IgD-negative memory B cell (primary cell): ENCODE results near the gene CNDP1. TPM values are rescaled to one million over a fixed set of nuclear protein-coding genes. Genes with fewer than 3 reads are reported as not detected.
"Not testable (repeated sequence)": the region's sequence is repeated elsewhere in the genome, so short reads cannot be mapped to it uniquely, and the experiment has no call there.

Source experiments
- H3K27ac Mint-ChIP-seq, 3 donors: one replicate each; pipeline ENCODE4 v1.8.0; 2020 to 2022; ENCODE audit warnings: mild to moderate bottlenecking in 3 of 3, mixed read lengths in 3 of 3, moderate library complexity in 1 of 3
- H3K27me3 Mint-ChIP-seq: one replicate; pipeline ENCODE4 v1.8.0; 2021; ENCODE audit warnings: mixed read lengths
- H3K36me3 Mint-ChIP-seq: one replicate; pipeline ENCODE4 v1.8.0; 2020; ENCODE audit warnings: mild to moderate bottlenecking, mixed read lengths
- H3K4me1 Mint-ChIP-seq, 3 donors: one replicate each; pipeline ENCODE4 v1.8.0; 2020 to 2022; ENCODE audit warnings: mixed read lengths in 3 of 3, mild to moderate bottlenecking in 1 of 3
- H3K4me3 Mint-ChIP-seq, 4 donors: one replicate each; pipeline ENCODE4 v1.8.0; 2020 to 2022; ENCODE audit warnings: mild to moderate bottlenecking in 4 of 4, mixed read lengths in 4 of 4, moderate library complexity in 3 of 4
- H3K9me3 Mint-ChIP-seq, 3 donors: one replicate each; pipeline ENCODE4 v1.8.0; 2020 to 2021; ENCODE audit warnings: mixed read lengths in 3 of 3, mild to moderate bottlenecking in 1 of 3
- polyA plus RNA-seq: library from polyadenylated mRNA; unstranded; fragments of 300-500 nt; fragmentation: Illumina TruSeq; gene quantifications from one replicate; pipeline ENCODE4 v1.2.3, GENCODE V29; 2021

Gene CNDP1
- polyA plus RNA-seq, 1 donor from 2014 or later, result not detected

GRCh38 chr18:74499633-74500032 lies 34.7 kb upstream of the CNDP1 start:
- peak overlapping the region; percentile 90 to 98 (median 94) for H3K4me3 Mint-ChIP-seq
- peak overlapping the region; percentile 89 to 99 (median 98) for H3K27ac Mint-ChIP-seq
- no peaks in the 10 kb centered on the region for H3K27me3 Mint-ChIP-seq
- H3K36me3 Mint-ChIP-seq, result peaks cover 2% of the 10 kb centered on the region
- H3K4me1 Mint-ChIP-seq, result peaks cover 34 to 49% (median 41%) of the 10 kb centered on the region in 3 donors
- no peaks in the 10 kb centered on the region for H3K9me3 Mint-ChIP-seq

GRCh38 chr18:74500372-74500771 lies 33.9 kb upstream of the CNDP1 start:
- no peaks in the 10 kb centered on the region for H3K27me3 Mint-ChIP-seq
- peak overlapping the region; percentile 82 to 99 (median 98) for H3K27ac Mint-ChIP-seq
- H3K4me1 Mint-ChIP-seq, result peaks cover 35 to 49% (median 40%) of the 10 kb centered on the region in 3 donors
- H3K9me3 Mint-ChIP-seq, result no peaks in the 10 kb centered on the region
- H3K36me3 Mint-ChIP-seq, result peaks cover 2% of the 10 kb centered on the region
- peak overlapping the region; percentile 90 to 98 (median 94) for H3K4me3 Mint-ChIP-seq

GRCh38 chr18:74500774-74501173 lies 33.5 kb upstream of the CNDP1 start:
- H3K27me3 Mint-ChIP-seq, H3K9me3 Mint-ChIP-seq, H3K36me3 Mint-ChIP-seq: not testable (repeated sequence)
- H3K27ac Mint-ChIP-seq, result peak overlapping the region; percentile 82 to 99 (median 98)
- peak overlapping the region; percentile 90 to 98 (median 94) for H3K4me3 Mint-ChIP-seq
- H3K4me1 Mint-ChIP-seq, result peaks cover 35 to 46% (median 36%) of the 10 kb centered on the region in 3 donors

GRCh38 chr18:74501386-74501785 lies 32.9 kb upstream of the CNDP1 start:
- Mint-ChIP-seq H3K36me3 (peaks cover 2% of the 10 kb centered on the region), H3K27ac (peak overlapping the region; percentile 82 to 99 (median 98)), H3K27me3 (no peaks in the 10 kb centered on the region), H3K4me3 (peak overlapping the region; percentile 90 to 98 (median 94)), H3K4me1 (peaks cover 33 to 44% (median 33%) of the 10 kb centered on the region in 3 donors), H3K9me3 (no peaks in the 10 kb centered on the region)

- Mint-ChIP-seq H3K27me3 (no peaks in the 10 kb centered on the region), H3K27ac (peak overlapping the region in 2 of 3 donors; percentile 25 to 87), H3K4me1 (peaks cover 24 to 36% (median 25%) of the 10 kb centered on the region in 3 donors), H3K4me3 (peak overlapping the region in 1 of 4 donors; percentile 46), H3K9me3 (no peaks in the 10 kb centered on the region), H3K36me3 (peaks cover 6% of the 10 kb centered on the region)
These were observed 31.2 kb upstream of the CNDP1 start for GRCh38 chr18:74503137-74503536.

GRCh38 chr18:74505776-74506175 lies 28.5 kb upstream of the CNDP1 start:
- Mint-ChIP-seq H3K4me3 (no peak overlapping the region), H3K36me3 (peaks cover 6% of the 10 kb centered on the region), H3K4me1 (peaks cover 9 to 22% (median 11%) of the 10 kb centered on the region in 3 donors), H3K9me3 (no peaks in the 10 kb centered on the region), H3K27ac (no peak overlapping the region), H3K27me3 (no peaks in the 10 kb centered on the region)

GRCh38 chr18:74506448-74507084 lies 27.7 kb upstream of the CNDP1 start:
- no peaks in the 10 kb centered on the region for H3K9me3 Mint-ChIP-seq
- H3K27me3 Mint-ChIP-seq, result no peaks in the 10 kb centered on the region
- peak overlapping the region in 1 of 3 donors; percentile 65 for H3K27ac Mint-ChIP-seq
- peaks cover 5 to 15% (median 5%) of the 10 kb centered on the region in 3 donors for H3K4me1 Mint-ChIP-seq
- H3K36me3 Mint-ChIP-seq, result peaks cover 6% of the 10 kb centered on the region
- peak overlapping the region in 1 of 4 donors; percentile 61 for H3K4me3 Mint-ChIP-seq

- H3K4me3 Mint-ChIP-seq, result peak overlapping the region in 2 of 4 donors; percentile 20 to 61
- H3K9me3 Mint-ChIP-seq, result no peaks in the 10 kb centered on the region
These were observed 27.0 kb upstream of the CNDP1 start for GRCh38 chr18:74507097-74507881.

GRCh38 chr18:74507927-74508326 lies 26.4 kb upstream of the CNDP1 start:
- no peak overlapping the region for H3K4me3 Mint-ChIP-seq
- H3K27ac Mint-ChIP-seq, result peak overlapping the region in 1 of 3 donors; percentile 28
- peaks cover 5 to 12% (median 5%) of the 10 kb centered on the region in 3 donors for H3K4me1 Mint-ChIP-seq
- H3K27me3 Mint-ChIP-seq, result no peaks in the 10 kb centered on the region
- no peaks in the 10 kb centered on the region for H3K9me3 Mint-ChIP-seq
- peaks cover 6% of the 10 kb centered on the region for H3K36me3 Mint-ChIP-seq

More at GRCh38 chr18:74507097-74507881, 27.0 kb upstream of the CNDP1 start:
- H3K36me3 Mint-ChIP-seq, result peaks cover 6% of the 10 kb centered on the region
- H3K27me3 Mint-ChIP-seq, result no peaks in the 10 kb centered on the region
- peak overlapping the region in 1 of 3 donors; percentile 65 for H3K27ac Mint-ChIP-seq
- peaks cover 5 to 15% (median 5%) of the 10 kb centered on the region in 3 donors for H3K4me1 Mint-ChIP-seq

GRCh38 chr18:74508366-74508765 lies 25.9 kb upstream of the CNDP1 start:
- Mint-ChIP-seq H3K4me3 (no peak overlapping the region), H3K36me3 (peaks cover 4% of the 10 kb centered on the region), H3K27ac (no peak overlapping the region), H3K27me3 (no peaks in the 10 kb centered on the region), H3K9me3 (no peaks in the 10 kb centered on the region), H3K4me1 (peaks cover 5 to 9% (median 5%) of the 10 kb centered on the region in 3 donors)

GRCh38 chr18:74508821-74509225 lies 25.5 kb upstream of the CNDP1 start:
- peaks cover 3% of the 10 kb centered on the region for H3K36me3 Mint-ChIP-seq
- no peaks in the 10 kb centered on the region for H3K27me3 Mint-ChIP-seq
- H3K9me3 Mint-ChIP-seq, result no peaks in the 10 kb centered on the region
- no peak overlapping the region for H3K4me3 Mint-ChIP-seq
- H3K27ac Mint-ChIP-seq, result no peak overlapping the region
- H3K4me1 Mint-ChIP-seq, result peaks cover 5 to 9% (median 5%) of the 10 kb centered on the region in 3 donors

GRCh38 chr18:74509856-74510769 lies 24.2 kb upstream of the CNDP1 start:
- H3K27ac Mint-ChIP-seq, result no peak overlapping the region
- H3K9me3 Mint-ChIP-seq, result no peaks in the 10 kb centered on the region

GRCh38 chr18:74510770-74511095 lies 23.6 kb upstream of the CNDP1 start:
- Mint-ChIP-seq H3K27ac (no peak overlapping the region), H3K27me3 (no peaks in the 10 kb centered on the region), H3K9me3 (no peaks in the 10 kb centered on the region), H3K4me1 (peaks cover 3 to 5% (median 5%) of the 10 kb centered on the region in 3 donors), H3K36me3 (peaks cover 3% of the 10 kb centered on the region), H3K4me3 (no peak overlapping the region)

More at GRCh38 chr18:74509856-74510769, 24.2 kb upstream of the CNDP1 start:
- Mint-ChIP-seq H3K36me3 (peaks cover 3% of the 10 kb centered on the region), H3K4me3 (no peak overlapping the region), H3K4me1 (peaks cover 3 to 5% (median 5%) of the 10 kb centered on the region in 3 donors), H3K27me3 (no peaks in the 10 kb centered on the region)

- no peaks in the 10 kb centered on the region for H3K9me3 Mint-ChIP-seq
- no peaks in the 10 kb centered on the region for H3K27me3 Mint-ChIP-seq
- H3K4me1 Mint-ChIP-seq, result peaks cover under 1 to 4% (median 3%) of the 10 kb centered on the region in 3 donors
- no peak overlapping the region for H3K4me3 Mint-ChIP-seq
- peaks cover 6% of the 10 kb centered on the region for H3K36me3 Mint-ChIP-seq
- H3K27ac Mint-ChIP-seq, result no peak overlapping the region
These were observed 22.5 kb upstream of the CNDP1 start for GRCh38 chr18:74511823-74512222.
